ENCODE results near the gene UTS2B.

The UTS2B gene

GRCh38 chr3:191350396-191351090, 20.2 kb upstream of the UTS2B start:
- DNase-seq = no peak

GRCh38 chr3:191348098-191348497, 17.8 kb upstream of the UTS2B start:
- no peak for DNase-seq

DNA sequence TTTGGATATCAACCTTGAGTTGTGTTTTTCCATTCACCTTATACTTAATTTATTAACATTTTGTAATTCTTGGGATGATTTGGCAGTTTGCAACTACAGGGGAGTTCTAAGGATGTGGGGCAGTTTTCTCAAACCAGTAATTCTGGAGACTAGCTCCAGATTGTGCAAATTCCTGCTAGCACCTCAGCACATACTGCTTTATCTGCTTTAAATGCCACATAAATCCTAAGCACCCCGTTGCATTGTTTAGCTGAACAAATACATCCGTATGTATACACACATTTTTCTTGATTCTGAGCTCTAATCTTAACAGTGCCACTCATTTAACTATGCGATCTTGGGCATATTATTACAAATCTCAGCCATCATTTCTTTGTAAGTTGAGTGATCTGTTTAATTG, 16.9 kb upstream of the UTS2B start:
- no peak for DNase-seq

DNA sequence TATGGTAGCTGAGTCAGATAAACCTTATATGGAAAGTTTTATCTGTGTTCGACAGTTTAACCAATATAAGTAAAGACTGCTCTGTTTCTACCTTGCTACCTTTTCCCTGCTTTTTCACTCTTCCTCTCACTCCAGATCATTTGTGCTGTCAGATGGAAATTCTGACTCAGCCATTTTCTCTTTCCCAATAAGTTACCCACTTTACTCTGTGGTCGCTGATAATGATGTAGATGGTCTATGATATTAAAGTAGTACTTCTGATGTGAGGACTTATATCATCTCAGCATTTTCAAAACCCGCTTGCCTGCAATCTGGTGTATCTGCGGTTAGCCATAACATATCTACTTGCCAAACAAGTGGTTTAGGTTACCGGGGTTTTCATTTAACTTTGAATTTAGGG, 15.0 kb upstream of the UTS2B start:
- DNase-seq = no peak

DNA sequence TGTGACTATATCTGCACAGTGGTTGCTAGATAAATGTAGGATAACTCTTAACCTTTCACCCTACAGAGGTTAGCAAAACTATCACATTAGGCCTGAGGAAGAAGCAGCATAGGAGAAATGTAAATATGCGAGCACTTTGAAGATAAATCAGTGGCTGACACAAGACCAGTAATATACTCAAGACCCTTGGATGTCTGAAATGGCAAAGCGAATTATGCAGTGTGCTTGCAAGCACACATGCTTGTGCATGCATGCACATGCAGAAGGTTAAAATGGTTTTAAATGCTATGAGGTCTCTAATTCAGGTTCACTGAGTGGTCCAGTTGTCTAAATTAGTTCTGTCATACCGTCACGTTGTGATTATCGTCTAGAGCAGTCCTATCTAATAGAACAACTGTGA, 13.6 kb upstream of the UTS2B start:
- DNase-seq = no peak

- DNase-seq = no peak
These were observed 12.8 kb upstream of the UTS2B start for GRCh38 chr3:191343115-191343514.

DNA sequence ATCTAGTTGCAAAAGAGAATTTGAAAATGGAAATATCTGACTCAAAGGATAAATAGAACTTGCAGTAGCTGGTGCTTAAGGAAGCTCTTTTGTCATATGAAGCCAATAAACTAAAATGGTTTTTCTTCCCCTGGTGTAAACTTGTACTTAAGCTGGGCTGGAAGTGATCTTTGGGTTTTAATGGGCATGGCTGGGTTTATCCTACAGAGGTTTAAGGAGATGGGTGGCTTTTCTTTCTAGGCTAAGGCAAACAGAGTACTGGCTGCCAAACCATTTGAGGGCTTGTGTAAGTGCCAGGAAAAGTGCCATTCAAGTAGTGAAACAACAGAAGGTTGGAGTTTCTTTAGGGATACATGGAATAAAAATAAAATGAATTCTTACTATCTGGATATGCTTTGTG, 12.1 kb upstream of the UTS2B start:
- DNase-seq = no peak

GRCh38 chr3:191342006-191342405, 11.7 kb upstream of the UTS2B start:
- no peak for DNase-seq

- DNase-seq = no peak
These were observed 10.6 kb upstream of the UTS2B start for GRCh38 chr3:191340966-191341365.

GRCh38 chr3:191340351-191340750, 10.0 kb upstream of the UTS2B start:
- DNase-seq = no peak

- no peak for DNase-seq
These were observed 9.1 kb upstream of the UTS2B start for GRCh38 chr3:191339316-191339917.

- DNase-seq = no peak
These were observed 7.8 kb upstream of the UTS2B start for GRCh38 chr3:191338177-191338488.

DNA sequence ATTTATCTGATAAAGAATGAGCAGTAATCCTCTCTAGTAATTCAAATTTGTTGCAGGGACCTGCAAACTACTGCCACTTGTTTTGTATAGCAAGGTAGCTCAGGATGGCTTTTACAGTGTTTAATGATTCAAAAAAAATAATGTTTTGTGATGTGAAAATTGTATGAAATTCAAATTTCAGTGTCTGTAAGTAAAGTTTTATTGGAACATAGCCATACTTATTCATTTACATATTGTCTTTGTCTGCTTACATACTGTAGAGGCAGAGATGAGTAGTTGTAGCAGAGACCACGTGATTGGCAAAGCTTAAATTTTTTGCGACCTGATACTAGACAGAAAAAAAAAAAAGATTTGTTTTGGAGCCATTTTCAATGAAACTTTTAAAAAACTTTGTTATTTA, 6.5 kb upstream of the UTS2B start:
- DNase-seq = no peak

DNA sequence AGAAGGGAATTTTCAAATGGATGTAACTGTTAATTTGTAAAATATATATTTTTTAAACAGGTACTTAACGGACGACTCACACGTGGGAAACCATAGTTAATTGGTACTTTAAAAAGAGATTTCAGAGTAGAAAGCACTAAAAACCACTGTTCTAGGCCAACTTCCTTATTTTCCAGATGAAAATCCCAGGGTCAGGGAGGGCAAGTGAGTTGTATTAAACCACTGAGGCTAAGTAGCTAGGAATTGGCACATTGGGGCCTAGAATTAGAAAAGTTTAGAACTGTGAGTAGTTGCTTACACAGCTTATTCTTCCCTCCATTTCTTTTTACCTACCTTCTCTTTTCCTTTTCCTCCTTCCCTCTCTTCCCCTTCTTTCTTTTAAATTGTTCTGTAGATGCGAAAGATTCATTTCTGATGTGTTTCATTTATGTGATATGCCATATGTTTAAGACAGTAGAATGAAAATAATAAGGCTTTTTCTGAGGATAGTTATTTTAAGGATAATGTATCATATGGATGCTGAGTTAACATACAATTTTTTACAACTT, 4.1 kb upstream of the UTS2B start:
- no peak for DNase-seq

- DNase-seq = no peak
These were observed 3.1 kb upstream of the UTS2B start for GRCh38 chr3:191333298-191333880.

DNA sequence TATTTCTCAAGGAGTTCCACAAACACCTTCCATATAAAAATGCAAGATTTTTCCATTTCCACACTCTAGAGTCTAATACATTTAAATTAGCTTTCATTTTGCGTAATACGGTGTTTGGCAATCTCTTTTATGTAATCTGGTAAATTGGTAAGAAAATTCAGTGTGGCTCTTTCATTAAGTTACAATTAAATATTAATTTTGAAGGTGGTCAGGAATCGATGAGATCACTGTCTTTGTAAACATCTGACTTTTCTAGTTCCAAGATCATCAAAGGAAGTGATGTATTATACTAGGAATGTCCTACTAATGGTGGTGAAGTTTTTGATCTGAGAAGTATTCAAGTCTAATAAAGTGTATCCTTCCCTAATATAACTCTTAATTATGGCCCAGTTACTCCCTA, 1.1 kb upstream of the UTS2B start:
- no peak for DNase-seq

DNA sequence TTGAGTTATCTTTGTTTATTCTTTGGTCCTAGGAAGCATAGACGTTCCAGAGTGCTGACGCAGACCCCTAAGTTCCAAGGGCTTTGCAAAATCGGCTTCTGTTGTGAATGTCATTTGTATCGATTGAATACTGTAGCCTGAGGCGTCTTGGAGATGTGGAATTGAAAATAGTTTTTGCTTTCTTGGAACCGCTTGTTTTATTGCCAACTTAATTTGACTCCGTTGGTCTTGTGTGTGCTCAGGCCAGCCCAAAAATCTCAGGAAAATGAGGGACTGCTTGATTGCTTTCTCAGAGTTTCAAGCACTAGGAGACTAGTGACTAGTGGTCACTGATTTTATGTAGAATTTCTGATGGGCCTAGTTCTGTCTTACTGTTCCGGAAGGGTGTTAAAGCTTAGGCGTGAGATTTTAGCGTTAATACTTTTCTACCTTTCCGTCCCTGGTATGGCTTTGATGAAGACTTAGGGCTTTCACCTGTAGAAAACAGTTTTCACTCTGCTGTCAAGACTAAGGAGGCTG, 263 bp upstream of the UTS2B start:
- no peak for DNase-seq

DNA sequence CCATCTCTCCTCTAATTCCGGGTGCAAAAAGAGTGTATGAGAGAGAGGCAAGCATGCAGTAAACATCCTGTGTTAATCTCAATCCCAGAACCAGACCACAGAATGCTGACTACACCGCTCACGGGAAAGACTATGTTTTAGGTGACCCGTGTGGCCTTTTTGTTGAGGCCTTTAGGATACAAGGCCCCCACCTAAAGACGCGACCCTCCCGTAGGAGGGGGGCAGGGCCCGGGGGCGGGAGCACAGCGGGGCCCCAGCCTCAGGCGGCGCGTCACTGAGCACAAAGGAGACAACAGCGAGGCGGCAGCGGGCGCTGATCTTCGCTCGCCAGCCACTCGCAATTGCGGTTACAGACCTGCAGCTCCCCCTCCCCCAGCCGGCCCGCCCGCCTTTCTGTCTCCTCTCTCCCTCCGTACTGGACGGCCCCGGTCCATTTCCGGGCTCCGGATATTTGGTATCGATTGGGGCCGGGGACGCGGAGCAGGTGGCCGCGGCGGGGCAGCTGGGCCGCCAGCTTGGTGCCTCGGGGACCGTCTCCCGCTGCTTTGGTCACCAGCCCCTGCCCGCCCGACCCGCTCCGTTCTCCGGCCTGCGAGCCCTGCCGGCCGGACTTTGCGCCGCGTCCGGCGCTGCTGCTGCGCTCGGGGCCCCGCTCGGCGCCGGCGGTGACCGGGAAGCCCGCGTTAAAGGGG, 1.2 kb downstream of the UTS2B start, which contains the start of gene CCDC50:
Gene CCDC50, plus strand, starts transcription at position 433 of the 692 bp plus-strand sequence. CDS start 281 bp downstream, outside the sequence.
- peak; percentile 41 for DNase-seq

- no peak for DNase-seq
These were observed 1.9 kb downstream of the UTS2B start for GRCh38 chr3:191328383-191328961.

GRCh38 chr3:191327526-191327925, 2.8 kb downstream of the UTS2B start:
- no peak for DNase-seq

- DNase-seq = no peak
These were observed 5.4 kb downstream of the UTS2B start for GRCh38 chr3:191324936-191325335.

DNA sequence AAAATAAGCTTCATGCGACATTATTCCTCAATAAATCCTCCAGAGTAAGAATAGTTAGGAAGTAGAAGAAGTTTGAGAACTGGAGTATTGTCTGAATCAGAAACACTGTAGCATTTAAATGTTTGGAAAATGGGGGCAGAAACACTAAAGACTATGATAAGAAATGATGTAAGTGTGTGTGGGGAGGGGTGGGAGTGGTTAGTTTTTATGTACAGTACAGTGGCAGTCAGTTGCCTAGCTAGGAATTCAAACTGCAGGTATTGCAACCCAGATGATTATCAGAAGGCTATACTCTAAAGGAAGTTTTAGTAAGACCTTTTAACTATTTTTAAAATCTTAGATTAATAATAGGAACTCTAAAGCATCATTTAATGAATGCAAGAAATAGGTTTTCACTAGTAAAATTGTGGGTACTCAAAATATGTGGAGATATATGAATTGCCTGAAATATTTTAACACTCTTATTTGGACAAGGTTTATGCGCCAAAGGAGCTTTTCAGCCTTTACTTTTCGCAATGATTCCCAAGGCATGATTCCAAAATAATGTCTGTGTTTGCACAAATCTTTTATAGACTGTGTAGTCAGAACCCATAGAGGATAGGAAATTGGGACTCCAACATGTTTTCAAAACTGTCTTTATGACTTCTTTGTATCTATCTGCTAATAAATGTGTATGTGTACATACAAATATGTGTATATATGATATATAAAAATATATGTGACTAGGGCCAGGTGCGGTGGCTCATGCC, 9.1 kb downstream of the UTS2B start:
- DNase-seq = no peak
